GM13976 (cell line): ENCODE data around the gene ARHGAP6.

Experiments used
- DNase-seq: peaks from one replicate; pipeline ENCODE4 v3.0.0; 2012; ENCODE audit warnings: low spot score
- in situ Hi-C: fragments of 300-500 bp; cut with MboI; formaldehyde crosslinking; loops from one replicate; pipeline ENCODE4 v1.12.0; 2022; ENCODE audit warnings: low sequenced_read_pairs, mixed read lengths, inconsistent platforms; ENCODE audit not compliant: unreplicated experiment
- TF ChIP-seq, protein P1 (sequence below): IDR thresholded peaks from 2 replicates; pipeline ENCODE4 v1.5.1; 2012; ENCODE audit warnings: borderline replicate concordance, mild to moderate bottlenecking; ENCODE audit not compliant: insufficient read depth; ENCODE audit errors: extremely low read depth, missing control alignments, control extremely low read depth

Gene ARHGAP6

DNA sequence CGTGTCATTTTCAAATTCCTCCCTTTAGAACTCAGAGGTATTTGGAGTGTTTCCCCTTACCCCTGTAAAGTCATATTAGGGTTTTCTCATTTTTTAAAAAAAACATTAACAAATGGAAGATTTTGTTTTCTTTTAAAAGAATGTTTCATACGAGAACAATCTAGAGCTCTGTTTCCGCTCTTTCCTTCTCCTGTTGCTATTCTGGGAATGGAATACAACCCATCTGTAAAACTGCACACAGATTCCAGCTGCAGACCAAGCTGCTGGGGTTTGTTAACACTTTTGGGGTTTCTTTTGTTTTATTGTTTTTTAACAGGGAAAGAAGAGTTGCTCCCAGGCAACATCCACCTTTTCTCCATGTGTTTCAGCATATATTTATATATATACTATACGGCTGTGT lies 493.3 kb downstream of the ARHGAP6 start:
- in situ Hi-C loops: no loop called here
- no peak for DNase-seq
- TF ChIP-seq, protein P1, sequence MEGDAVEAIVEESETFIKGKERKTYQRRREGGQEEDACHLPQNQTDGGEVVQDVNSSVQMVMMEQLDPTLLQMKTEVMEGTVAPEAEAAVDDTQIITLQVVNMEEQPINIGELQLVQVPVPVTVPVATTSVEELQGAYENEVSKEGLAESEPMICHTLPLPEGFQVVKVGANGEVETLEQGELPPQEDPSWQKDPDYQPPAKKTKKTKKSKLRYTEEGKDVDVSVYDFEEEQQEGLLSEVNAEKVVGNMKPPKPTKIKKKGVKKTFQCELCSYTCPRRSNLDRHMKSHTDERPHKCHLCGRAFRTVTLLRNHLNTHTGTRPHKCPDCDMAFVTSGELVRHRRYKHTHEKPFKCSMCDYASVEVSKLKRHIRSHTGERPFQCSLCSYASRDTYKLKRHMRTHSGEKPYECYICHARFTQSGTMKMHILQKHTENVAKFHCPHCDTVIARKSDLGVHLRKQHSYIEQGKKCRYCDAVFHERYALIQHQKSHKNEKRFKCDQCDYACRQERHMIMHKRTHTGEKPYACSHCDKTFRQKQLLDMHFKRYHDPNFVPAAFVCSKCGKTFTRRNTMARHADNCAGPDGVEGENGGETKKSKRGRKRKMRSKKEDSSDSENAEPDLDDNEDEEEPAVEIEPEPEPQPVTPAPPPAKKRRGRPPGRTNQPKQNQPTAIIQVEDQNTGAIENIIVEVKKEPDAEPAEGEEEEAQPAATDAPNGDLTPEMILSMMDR: no peak

DNA sequence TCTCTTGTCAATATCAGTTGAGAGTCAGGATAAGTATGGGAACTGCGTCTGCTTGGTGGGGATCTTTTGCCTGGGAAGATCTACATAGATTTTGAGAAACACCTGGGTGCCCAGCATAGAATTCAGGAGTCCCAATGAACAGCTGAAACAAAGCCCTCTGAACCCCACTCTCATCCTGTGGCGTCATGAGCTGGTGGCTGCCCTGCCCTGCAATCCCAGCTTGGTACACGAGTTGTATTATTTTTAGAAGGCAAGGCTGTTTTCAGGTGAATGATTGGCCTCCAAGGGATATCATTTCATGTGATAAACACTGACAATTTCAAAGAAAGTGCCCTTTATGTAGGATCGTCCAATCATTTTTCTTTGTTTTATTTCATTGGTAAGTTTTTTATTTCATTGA lies 493.8 kb downstream of the ARHGAP6 start:
- in situ Hi-C loops: no loop called here
- TF ChIP-seq, protein P1: no peak
- no peak for DNase-seq

DNA sequence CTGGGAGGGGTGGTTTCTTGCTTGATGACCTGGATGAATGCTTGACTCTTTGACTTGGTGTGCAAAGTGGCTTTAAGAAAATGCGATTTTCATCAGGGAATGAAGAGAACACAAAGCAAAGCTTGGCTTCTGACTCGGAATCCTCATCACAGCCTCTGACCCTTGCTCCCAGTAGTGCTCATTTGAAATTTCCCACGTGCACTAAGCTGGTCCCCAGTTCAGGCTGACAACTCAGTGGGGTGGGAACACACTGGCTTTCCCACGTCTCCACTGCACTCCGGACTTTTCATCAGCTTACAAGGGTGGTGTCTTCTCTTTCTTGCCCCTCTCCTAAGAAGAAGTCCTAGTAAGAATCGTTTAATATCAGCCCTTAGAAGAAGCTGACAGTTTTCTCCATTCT lies 501.3 kb downstream of the ARHGAP6 start:
- no peak for DNase-seq
- TF ChIP-seq, protein P1: no peak
- in situ Hi-C loops: no loop called here

DNA sequence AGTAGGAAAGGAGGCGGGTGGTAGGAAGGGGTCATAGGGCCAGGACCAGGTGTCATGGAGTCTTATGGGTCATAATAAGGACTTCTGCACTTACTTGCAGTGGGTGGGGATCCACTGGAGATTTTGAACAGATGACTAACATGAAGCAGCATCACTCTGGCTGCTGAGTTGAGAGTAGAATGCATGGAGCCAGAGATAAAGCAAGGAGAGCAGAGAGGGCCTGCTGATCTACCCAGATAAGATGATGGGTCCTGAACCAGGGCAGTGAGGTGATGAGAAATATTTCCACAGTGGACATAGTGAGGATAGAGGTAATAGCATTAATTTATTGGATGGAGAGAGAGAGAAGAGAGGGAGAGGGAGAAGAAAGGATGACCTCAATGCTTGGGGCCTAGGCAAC lies 506.6 kb downstream of the ARHGAP6 start:
- TF ChIP-seq, protein P1: no peak
- in situ Hi-C loops: no loop called here
- no peak for DNase-seq

DNA sequence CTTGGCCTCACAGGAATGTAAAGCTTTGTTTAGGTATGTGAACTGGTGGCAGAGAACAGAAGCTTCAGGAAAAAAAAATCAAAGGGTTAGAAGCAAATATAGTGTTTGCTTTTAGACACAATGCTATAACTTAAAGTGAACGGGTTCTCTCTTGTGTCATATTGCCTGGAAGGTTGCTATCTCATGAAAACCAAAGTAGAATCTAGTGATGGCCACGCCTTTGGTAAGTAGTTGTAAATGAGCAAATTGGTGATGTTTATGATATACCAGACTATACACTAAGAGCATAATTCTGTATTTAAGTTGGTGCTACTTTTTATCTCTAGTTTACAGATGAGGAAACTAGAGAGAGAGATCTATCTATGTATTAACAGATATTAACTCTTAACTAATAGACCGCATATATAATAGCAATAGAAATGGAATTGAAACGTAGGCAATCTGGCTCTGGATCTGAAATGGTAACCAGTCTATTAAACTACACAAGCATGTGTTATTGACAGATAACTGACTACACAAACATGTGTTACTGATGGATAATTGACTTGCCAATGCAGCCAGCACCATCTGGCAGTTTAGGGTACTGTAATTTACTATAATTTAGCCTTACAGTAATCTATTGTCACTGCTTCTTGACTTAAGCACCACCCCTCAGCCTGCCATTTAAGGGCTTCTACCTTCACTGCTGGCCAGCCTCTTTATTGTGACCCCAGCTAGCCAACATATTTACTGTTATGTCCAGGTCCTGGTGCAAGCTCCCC lies 513.7 kb downstream of the ARHGAP6 start:
- in situ Hi-C loops: no loop called here
- DNase-seq: no peak
- TF ChIP-seq, protein P1: no peak

DNA sequence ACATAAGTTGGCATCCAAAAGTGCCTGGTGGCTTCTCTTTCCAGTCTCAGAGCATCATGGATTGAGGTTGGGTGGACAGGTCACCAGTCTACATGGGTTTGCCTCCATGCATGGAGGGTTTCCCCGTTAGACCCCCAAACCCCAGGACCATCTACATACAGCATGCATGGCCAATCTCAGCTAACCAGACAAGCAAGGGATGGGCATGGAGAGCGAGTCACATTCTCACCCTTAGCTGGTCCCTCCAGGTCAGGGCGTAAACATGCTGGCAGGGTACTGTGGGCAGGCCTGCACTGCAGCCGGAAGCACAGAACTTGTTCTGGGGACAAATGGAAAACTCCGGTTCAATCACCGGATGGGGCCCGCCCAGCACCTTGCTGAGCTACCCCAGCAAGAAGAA lies 517.3 kb downstream of the ARHGAP6 start:
- no peak for DNase-seq
- in situ Hi-C loops: loop anchor here (10.0 to 25.0 kb wide), 3 partner anchors 386 to 961 kb away; no protein-coding TSS in a partner anchor
- TF ChIP-seq, protein P1: no peak

DNA sequence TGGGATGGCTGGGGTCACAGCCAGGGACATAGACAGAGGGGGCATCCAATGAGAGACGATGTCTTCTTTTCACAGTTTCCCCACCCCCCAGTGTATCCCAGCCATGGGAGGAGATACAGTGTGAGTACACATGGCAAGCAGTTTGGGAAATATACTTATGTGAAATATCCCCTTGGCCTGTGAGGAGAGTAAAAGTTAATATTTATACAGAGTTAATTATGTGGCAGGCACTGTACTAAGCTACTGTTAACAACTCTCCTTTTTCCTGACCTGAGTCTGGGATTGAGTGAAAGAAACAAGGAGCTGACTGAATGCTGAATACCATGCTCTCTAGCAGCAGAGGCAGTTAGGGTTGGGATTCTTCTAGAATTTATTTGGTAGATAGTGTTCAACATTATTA lies 519.3 kb downstream of the ARHGAP6 start:
- DNase-seq: no peak
- in situ Hi-C loops: loop anchor here (10.0 to 25.0 kb wide), 3 partner anchors 388 to 959 kb away; no protein-coding TSS in a partner anchor
- TF ChIP-seq, protein P1: no peak
